Measurements from ENCODE around the gene PAX7.

The PAX7 gene

DNA sequence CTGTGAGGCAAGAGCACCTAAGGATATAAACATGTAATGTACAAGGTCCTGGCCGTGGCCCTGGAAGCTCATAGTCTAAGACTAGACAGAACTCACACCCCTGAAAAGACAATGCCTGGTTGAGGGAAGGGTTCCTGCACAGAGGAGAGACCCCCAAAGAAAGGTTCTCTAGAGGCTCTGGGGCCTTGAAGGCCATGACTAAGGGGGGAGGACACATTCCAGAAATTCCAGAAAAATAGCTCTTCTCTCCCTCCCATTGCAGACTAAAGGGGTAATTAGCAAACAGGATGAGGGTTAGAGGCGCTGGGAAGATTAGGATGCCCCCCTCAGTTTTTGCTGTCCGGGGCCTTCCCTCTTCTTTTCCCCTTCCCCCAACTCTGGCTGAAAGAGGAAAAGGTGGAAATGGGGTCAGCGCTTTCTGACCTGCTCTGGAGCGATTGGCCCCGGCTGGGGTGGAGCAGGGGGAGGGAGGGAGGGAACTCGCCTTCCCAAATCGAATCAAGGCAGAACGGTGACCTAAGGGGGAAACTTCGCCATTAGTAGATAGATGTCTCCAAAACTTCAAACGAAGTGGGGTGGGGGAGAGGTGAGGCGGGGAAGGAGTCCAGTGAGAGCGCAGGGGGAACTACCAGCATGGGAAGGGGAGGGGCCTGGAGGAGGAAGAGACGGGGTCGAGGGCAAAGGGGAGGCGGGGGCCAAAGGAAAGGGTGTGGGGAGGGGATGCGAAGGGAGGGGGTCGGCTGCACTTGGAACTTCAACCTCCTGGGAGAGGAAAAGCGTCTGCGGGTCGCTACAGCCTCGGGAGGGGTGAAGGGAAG, 11.8 kb downstream of the PAX7 start:
- no peak for DNase-seq

DNA sequence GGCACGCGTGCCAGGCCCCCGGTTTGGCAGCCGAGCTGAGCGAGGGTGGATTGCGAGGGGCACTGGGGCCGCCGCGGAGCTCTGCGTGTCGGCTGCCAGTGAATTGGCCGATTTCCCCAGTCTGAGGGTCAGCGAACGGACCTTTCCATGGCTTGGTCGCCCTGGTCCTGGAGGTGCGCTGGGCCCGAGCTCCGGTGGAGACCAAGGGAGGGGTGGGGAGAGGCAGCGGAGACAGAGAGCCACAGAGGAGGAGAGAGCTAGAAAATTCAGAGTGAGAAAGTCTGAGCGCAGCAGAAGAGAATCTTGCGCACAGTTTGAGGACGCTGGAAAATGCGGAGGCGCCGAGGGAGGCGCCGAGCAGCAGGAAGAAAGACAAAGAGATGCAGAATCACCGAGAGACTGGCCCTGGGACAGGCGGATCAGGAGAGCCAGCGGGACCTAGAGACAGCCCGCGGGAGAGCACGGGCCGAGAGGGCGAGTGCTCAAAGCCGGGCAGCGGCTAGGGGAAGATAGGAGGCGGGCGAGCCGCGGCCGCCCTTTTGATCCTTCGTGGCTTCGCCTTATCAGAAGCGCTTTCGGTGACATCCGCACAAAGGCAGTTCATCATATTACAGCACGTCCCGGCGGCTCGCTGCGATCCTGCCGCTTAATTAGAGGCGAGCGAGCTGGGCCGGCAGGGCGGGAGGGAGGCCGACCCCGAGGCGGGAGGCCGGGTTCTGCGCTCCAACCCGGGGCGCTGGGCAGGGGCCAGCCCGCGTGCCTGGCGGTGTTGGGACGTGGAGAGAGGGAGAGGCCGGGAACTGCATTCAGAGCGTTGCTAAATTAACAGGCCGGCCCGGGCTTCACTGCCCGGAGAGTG, 12.7 kb downstream of the PAX7 start:
- DNase-seq: no peak

DNA sequence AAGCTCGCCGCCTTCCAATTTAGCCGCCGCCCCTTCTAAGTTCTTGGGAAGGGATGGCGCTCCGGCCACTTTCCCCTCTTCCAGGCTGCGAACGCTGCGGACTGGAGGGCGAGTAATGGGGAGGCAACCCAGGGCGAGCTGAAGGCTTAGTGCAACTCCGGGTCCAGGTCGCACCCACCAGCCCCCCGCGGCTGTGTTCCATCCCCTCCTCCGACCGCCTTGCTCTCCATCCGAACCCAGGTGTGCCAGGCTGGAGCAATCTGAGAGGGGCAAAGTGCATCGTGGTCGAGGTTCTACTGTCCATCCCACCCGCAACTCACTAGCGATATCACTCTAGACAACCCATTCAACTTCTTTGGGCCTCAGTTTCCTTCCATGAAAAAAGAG, 13.4 kb downstream of the PAX7 start:
- DNase-seq: no peak

DNA sequence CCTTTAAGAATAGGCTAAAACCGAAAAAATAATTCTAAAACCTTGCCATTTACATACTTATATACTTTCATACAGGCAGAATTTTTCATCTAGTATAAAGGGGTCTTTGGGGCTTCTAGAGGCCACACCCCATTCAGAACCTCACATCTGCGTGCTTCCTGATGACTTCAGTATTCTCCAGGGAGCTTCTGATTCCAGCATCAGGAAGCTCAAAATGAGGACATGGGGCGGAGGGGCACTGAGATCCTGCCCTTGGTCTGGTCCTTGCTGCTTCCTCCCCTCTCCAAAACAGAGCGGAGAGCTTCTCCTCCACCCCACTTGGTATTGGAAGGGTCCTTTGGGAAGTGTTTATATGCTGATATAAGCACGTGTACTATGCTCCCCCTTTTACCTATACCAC, 13.8 kb downstream of the PAX7 start:
- no peak for DNase-seq

DNA sequence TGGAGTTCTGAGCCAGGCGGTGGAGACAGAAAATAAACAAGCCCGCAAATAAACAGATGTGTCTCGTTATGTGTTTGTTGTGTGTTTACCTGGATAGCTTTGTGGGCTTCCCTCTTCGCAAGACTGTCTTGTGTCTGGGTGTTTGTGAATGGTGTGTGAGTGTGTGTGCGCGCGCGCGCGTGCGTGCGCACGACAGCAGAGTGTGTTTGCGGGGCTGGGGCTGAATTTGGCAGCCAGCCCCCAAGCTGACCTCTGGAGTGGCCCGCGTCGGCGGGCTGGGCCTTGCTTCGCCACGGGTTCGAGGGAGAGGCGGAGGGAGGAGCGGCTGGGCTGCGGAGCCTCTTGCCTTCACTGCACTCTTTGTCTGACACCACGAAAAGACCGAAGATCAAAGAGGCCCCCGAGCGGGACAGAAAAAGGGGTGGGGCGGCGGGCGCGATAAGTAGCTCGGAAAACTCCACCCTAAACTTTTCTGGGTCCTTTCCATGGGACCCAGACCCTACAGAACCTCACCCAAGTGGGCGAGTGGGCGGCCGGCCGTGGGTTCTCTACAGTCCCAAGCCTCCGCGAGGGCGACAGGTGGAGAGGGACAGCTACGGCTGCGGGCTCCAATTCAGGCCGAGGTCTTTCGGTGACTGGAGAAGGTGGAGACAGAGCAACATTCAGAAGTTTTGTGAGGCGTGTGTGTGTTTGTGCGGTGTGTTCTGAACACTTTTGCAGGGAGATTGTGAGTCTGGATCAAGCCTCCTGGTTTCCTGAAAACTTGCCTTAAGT, 14.5 kb downstream of the PAX7 start:
- no peak for DNase-seq

DNA sequence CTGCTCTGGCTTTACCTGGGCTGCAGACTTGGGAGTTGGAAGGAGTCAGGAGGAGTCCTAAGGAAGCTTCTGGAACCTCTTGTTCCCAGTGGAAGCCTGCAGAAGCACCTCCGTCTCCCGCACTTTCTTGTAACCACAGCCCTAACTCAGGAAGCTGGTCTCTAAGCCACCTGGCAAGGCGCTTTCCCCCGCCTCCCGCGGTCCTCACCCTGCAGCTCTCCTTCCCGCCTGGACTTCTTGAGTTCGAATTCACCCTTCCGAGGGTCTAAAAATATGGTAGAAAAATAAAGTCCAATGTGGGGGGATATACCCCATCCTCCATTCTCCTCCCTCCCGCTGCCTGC, 15.1 kb downstream of the PAX7 start:
- no peak for DNase-seq

DNA sequence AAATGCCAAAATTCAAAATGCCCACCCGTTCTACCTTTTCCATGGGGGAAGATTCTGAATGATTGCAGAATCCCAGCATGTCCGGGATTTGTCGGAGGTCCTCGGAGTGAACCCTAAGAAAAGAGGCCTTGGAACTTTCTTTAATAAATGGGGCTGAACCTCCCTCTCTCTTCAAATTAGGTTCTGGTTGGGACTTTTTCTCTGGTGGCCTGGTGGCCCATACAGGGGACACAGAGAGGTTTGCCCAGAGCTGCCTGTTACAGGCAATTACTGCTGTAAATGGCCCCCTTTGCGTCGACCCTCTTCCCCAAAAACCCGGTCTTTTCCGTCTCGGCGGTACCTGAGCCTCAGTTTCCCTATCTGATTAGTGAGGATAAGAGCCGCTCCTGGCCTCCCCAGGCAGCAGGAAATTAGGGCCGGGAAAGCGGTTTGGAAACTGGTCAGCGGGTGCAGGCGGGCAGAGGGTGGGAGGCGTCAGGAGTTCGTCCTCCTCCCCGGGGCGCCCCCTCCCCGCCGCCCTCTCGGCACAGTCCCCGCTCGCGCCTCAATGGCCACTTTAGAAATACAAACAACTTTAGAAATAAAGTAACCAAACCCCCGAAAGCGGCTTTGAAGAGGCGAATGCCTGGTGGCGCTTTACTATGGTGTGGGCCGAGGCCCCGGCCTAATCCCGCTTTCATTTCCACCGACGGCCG, 15.6 kb downstream of the PAX7 start:
- DNase-seq: no peak

DNA sequence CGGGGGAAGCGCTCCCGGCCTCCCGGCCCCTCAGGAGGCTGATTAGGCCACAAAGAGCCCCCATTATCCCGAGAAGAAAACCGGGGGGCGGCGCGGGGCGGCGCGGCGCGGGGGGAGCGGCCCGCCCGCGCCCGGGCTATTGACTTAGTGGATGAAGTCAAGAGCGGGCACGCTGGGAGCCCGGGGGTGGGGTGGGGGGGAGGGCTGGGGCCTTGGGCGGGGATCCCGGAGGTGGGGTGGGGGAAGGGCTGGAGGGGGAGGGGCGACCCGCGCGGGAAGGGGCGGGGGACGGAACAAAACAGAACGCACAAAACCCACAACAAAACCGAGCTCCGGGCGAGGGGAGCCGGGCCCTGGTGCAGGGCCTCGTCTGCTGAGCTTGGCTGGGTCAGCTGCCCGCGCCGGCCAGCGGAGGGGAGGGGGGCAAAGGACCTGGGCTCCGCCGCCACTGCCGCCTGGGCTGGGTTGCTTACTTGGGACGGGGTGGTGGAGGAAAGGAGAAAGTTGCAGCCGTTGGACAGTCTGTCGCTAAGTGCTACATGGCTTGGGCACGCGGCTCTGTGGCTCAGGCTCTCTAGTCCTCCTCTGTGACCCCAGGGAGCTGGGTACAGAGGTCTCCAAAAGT, 16.3 kb downstream of the PAX7 start:
- DNase-seq: no peak

DNA sequence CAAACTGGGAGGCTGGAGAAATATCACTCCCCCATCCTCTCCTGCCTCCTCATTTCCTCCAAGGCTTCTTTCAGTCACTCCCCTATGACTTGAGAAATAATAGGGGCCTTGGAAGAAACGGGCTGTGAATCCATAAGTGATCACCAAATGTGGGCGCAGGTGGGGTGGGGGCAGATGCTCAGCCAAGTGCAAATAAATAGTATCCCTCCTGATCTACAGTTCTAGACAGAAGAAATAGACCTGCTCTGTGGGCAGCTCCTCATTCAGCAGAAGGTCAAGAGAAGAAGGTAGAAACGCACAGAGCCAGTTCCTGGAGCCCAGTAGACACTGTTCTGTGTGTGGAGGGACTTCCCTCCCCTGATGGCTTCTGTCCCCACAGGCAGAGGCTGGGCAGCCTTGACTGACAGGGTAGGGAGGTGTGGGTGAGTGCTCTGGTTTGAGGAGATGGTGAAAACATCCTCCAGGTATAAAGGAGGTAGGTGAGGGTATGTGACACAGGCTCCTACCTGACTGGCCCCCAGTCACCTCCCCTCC, 17.1 kb downstream of the PAX7 start:
- no peak for DNase-seq

DNA sequence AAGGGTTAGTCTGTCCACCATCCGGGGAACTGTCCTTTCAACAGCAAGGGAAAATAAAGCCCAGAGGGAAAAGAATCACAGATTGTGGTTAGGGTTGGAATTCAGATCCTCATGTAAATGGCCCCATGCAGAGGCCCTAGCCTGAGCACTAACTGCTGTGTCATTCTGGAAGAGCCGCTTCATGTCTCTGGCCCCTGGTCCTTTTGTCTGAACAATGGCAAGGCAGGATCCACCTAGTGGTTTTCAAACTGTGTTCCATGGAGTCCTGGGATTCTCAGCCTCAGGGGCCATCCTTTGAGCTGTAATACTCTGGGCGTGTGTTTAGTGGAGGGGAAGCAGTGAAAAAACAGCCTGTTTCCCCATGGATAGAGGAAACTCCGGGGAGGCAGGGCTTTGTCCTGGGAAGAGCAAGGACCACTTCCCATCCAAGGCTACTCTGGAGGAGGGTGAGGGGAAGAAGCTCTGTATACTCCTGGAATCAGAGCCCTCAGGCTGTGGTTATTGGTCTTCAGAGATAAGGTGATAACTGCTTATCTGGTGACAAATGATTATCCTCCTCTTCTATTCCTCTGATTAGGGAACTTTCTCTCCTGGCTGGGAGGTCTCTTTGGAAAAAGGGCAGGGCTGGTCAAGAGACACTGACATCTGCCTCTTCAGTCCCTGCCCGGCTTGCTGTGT, 19.2 kb downstream of the PAX7 start:
- DNase-seq: no peak

DNA sequence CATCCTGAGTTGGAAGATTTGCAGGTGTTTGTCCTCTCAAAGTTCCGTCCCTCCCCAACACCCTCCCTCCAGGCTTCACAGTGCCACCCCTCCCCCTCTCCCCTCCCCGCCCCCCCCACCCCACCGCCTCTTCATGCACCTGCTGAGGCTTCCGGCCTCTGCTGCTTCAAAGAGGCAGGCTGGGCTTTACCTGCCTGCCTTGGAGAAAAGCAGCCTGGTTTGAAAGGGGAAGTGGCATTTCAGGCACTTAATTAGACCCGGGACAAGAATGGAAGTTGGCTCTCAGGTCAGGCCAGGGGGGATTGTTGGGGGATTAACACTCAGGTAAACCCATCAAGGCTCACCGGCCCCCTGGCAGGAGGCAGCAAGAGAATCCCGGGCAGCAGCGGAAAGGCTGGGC, 21.1 kb downstream of the PAX7 start:
- no peak for DNase-seq

DNA sequence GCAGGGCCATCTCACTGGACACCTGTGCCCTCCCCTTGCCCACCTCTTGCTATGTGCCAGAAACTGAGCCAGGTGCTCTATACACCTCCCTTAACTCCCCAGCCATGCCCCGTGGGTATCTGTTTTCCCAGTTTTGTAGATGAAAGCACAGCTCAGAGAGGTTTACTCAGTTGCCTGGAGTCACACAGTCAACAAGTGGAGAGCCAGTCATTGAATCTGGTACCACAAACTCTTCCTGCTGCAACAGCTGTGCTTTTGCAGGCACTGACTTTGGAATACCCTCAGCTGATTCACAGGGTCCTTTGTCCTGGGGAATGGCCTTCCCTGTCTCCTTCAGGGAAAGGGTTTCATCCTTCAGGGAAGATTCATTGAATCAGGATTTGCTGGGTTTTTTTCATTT, 22.1 kb downstream of the PAX7 start:
- DNase-seq: no peak

DNA sequence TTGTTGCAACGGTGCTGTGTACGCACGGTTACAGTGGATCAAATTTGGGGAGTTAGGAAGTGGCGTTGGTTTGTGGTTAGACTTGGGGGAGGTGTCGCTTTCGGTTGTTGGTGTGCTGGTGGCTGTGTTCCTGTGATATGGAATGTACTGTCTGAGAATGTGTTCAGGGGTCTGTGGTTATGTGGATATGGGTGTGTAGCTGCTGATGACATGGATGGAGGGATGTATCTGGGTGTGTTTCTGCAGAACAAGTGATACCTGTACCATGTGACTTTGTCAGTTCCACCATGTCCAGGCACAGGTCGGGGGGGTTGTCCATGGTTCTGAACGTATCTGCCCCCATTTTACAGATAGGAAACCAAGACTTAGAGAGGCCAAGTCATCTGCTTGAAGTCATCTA, 22.7 kb downstream of the PAX7 start:
- no peak for DNase-seq

DNA sequence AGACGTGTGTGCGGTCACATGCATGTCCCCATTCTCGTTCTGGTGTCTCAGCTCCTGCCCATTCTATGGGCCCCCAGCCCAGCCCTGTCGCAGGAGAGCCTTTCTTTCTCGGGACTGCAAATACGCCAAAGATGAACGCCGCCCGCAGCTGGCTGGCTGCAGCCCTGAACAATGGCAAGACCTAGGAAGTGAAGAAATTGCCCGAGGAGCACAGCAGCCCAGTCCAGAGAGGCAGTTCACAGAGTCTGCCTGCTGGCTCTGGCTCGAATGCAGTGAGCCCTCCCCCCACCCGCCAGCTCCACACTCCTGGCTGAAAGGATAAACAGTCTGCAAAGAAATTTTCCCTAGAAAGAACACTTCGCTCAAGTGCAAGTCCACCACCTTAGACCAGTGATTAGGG, 23.3 kb downstream of the PAX7 start:
- DNase-seq: no peak

DNA sequence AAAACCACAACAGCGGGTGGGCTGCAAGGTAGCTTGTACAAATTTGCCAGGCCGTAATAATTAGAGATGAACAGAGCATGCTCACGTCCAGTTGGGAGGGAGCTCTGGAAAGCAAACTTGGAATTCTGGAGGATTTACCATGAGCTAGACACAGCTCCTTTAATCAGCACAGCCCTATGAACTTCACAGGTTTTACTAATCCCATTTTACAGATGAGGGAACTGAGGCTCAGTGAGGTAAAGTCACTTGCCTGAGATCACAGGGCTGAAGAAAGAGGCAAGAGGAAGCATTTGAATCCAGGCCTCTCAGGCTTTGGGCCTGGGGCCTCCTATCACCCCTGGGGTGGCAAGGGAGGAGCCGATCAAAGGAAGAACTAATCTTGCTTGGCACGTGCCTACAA, 24.0 kb downstream of the PAX7 start:
- no peak for DNase-seq

DNA sequence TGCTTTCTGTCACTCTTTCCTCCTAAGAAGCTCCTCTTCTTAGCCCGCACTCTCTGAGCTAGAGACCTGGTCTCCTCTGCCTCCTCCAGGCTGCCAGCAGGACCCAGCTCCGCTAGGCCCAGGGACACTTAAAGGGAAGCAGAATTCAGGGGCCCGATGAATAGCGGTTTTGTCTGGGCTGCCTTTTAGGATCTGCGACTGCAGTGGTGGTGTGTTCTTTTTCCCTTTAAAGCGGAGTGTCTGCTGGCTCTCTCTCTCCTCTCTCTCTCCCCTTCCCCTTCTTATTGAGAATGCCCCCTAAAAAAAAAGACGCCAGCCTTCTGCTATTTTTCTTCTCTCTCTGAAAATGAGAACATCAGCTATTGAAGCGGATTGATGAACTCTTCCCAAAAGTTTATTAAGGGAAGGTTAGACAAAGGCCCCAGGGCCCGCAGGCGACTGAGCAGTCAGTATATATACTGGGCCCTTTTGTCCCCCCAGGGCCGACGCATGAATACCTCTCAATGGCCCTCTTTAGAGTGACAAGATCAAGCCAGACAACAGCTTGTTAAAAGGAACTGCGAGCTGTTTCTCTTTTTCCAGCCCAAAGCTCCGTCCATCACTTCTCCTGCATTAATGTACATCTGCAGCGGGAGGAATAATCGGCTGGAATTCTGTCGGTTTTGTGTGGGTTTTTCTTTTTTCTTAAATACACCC, 27.0 kb downstream of the PAX7 start:
- DNase-seq: no peak

DNA sequence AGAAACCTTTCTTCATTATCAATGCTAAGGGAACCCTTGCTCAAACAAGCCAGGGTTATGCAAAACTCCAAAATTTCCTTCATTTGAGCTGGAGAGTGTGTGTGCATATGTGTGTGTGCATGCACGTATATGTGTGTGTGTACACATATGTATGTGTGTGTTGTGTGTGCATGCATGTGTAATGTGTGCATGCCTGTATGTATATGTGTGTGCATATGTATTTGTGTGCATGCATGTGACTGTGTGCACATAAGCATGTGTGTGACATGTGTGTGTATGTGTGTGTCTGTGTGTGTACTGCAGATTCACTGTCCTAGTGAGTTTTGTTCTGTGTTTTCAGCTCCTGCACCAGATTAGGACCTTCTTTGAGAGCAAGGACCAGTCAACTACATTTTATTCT, 28.2 kb downstream of the PAX7 start:
- DNase-seq: no peak

DNA sequence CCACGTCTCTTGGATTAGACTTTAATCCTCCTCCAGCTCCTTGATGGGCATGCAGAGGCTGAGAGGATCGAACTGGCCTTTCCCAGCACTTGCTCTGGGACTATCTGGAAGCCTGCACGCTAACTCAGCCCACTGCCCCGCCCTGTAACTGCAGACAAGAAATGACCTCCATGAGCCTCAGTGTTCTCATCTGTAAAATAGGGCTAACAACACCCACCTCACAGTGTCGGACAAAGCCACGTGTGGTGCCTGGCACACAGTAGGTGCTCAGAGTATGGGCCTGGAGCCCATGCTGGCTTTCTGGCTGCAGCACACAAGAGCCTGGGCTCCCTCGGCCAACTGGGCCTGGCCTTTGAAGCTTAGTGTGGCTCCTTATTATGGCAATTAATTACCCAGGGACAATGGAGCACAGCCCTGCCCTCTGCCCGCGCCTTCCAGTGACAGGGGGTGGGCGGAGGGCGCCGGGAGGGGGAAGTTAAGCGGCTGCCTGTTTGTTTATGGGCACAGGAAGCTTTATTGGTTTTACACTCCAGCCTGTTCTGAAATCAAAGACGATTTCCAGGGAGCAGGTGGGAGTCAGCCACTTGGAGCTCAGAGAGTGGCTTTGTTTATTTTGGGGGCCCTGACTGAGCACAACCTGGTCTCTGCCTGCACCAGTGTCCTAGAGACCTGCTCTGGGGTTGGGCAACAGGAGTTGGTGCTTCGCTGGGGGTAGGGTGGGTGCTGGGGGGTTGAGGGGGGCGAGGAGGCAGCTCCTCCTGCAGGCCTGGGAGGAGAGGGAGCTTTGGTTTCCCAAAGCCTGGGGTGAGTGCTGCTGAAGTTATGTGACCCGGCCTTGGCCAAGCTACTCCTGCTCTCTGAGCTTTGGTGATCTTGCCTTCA, 31.0 kb downstream of the PAX7 start:
- DNase-seq: no peak

DNA sequence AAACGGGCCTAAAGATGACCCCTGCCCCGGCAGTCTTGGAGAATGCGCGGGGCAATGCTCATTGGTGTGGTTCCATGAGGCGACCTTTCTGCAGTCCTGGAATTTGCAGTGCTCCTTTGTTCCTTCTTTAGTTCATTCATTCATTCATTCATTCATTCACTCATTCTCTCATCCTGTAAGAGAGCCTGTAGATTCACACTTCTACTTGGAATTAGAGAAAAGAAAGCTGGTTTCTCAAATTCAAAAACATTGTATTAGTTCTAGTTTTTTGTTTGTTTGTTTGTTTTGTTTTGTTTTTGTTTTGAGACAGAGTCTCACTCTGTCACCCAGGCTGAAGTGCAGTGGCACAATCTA, 31.6 kb downstream of the PAX7 start:
- no peak for DNase-seq

DNA sequence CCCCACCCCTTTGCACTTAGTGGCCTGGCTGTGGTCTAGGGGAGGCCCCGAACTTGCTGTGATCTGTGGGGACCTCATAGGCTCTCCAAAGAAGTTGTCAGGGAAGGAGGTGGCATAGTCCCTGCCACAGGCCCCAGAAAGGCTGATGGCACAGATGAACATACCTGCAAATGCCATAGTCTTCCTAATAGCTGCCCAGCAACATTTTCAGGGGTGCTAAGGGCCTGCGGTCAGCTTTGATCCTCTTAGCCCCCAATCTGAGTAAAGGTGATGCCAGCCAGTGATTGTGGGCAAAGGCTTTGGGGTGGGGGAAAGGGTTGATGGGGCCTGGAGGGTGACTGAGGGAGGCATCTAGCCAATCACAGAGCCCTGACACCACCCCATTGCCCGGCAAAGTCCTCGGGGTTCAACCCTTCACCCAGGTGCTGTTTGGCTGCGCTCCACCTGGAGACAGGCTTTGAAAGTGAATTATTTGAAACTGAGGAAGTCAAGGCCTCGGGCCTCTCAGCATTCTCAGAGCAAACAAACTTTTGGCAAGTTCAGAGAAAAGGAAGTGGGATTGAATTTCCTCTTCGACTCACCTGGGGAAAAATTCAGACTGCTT, 35.8 kb downstream of the PAX7 start:
- DNase-seq: no peak

All from activated CD4-positive, alpha-beta T cell treated with anti-CD3 and anti-CD28 coated beads, Interleukin-2, Interleukin-6, amounts not matched to agents 100 ng/mL and 50 ng/mL, durations not matched to agents 16 hours and 8 hours (primary cell).